Thoracic aorta (tissue), 2 donors: ENCODE measurements around the gene VPS13A. TPM values are rescaled to one million over a fixed set of nuclear protein-coding genes. Genes with fewer than 3 reads are reported as not detected.
A peak's percentile ranks its signal among the peaks of the same experiment; 100 is the strongest.

ENCODE experiments used
- ATAC-seq: fragments of 150-250 bp; one replicate; pipeline ENCODE4 v1.8.0; 2017; ENCODE audit warnings: low read depth; ENCODE audit not compliant: insufficient number of reproducible peaks, low FRiP score
- DNase-seq: peaks from one replicate; pipeline ENCODE4 v3.0.0-alpha.2; 2020; ENCODE audit warnings: low spot score
- H3K27ac ChIP-seq, 2 donors: fragments of 200-600 bp; sonication (generic); 1 replicate in 1 of 2; 2 replicates in 1 of 2; pipeline ENCODE4 v1.5.1; 2016; ENCODE audit warnings: mild to moderate bottlenecking in 2 of 2, moderate library complexity in 2 of 2
- H3K27me3 ChIP-seq: fragments of 200-600 bp; sonication (generic); replicated peaks from 2 replicates; pipeline ENCODE4 v1.6.0; 2016; ENCODE audit warnings: mild to moderate bottlenecking; ENCODE audit not compliant: insufficient read depth
- H3K36me3 ChIP-seq: fragments of 200-600 bp; sonication (generic); one replicate; pipeline ENCODE4 v1.5.1; 2016
- H3K4me1 ChIP-seq, 2 donors: fragments of 200-600 bp; sonication (generic); 1 replicate in 1 of 2; 2 replicates in 1 of 2; pipeline versions ENCODE4 v1.5.1 to v1.6.0; 2016; ENCODE audit warnings: low read depth in 2 of 2, mild to moderate bottlenecking in 1 of 2; ENCODE audit not compliant: control insufficient read depth in 1 of 2
- H3K4me3 ChIP-seq: fragments of 200-600 bp; sonication (generic); 2 replicates; pipeline ENCODE4 v1.5.1; 2016; ENCODE audit warnings: mild to moderate bottlenecking
- H3K9me3 ChIP-seq: fragments of 200-600 bp; sonication (generic); 2 replicates; pipeline ENCODE4 v1.5.1; 2016
- CTCF ChIP-seq: fragments of 200-600 bp; sonication (generic); IDR thresholded peaks from one replicate; pipeline ENCODE4 v1.5.1; 2019; ENCODE audit warnings: antibody characterized with exemption
- total RNA-seq, 2 donors: library from RNA; depleted of rRNA; stranded (reverse); fragments of >200 nt; gene quantifications; one replicate each; pipeline versions ENCODE4 v1.1.0 to v1.2.3, GENCODE V29; 2016

The VPS13A gene
- total RNA-seq, 2 donors from 2014 or later: 54.8 to 94.8 TPM

- Histone ChIP-seq H3K27me3 (no peaks in the 10 kb centered on the region), H3K27ac (no peak overlapping the region), H3K4me1 (peaks cover 0 to 4% of the 10 kb centered on the region in 2 donors), H3K9me3 (no peaks in the 10 kb centered on the region), H3K4me3 (no peak overlapping the region), H3K36me3 (no peaks in the 10 kb centered on the region)
- ATAC-seq: no peak
- TF ChIP-seq CTCF: no peak
- DNase-seq: no peak
These were observed 35.5 kb downstream of the VPS13A start for GRCh38 chr9:77212801-77213200.

GRCh38 chr9:77215874-77216273 lies 38.5 kb downstream of the VPS13A start:
- ATAC-seq (no peak), DNase-seq (no peak)
- H3K4me1 ChIP-seq: peaks cover 4 to 15% of the 10 kb centered on the region in 2 donors
- no peaks in the 10 kb centered on the region for H3K9me3 ChIP-seq
- H3K27ac ChIP-seq: no peak overlapping the region
- H3K4me3 ChIP-seq: no peak overlapping the region
- H3K27me3 ChIP-seq: no peaks in the 10 kb centered on the region
- H3K36me3 ChIP-seq: no peaks in the 10 kb centered on the region
- no peak for TF ChIP-seq CTCF

- Histone ChIP-seq H3K9me3 (no peaks in the 10 kb centered on the region), H3K36me3 (no peaks in the 10 kb centered on the region), H3K27me3 (no peaks in the 10 kb centered on the region), H3K4me3 (peak overlapping the region; percentile 24), H3K4me1 (peaks cover 4 to 15% of the 10 kb centered on the region in 2 donors), H3K27ac (peak overlapping the region; percentile 66 to 81)
- no peak for ATAC-seq
- no peak for DNase-seq
- TF ChIP-seq CTCF: no peak
These were observed 41.3 kb downstream of the VPS13A start for GRCh38 chr9:77218612-77219011.

- Histone ChIP-seq H3K4me3 (no peak overlapping the region), H3K27me3 (no peaks in the 10 kb centered on the region), H3K4me1 (peaks cover 4 to 15% of the 10 kb centered on the region in 2 donors), H3K36me3 (no peaks in the 10 kb centered on the region), H3K27ac (no peak overlapping the region), H3K9me3 (no peaks in the 10 kb centered on the region)
- no peak for ATAC-seq
- no peak for DNase-seq
- TF ChIP-seq CTCF: no peak
These were observed 44.1 kb downstream of the VPS13A start for GRCh38 chr9:77221431-77221830.

GRCh38 chr9:77224746-77225312 lies 47.5 kb downstream of the VPS13A start:
- ATAC-seq (no peak), DNase-seq (no peak)
- no peak for TF ChIP-seq CTCF
- Histone ChIP-seq H3K27me3 (no peaks in the 10 kb centered on the region), H3K4me3 (no peak overlapping the region), H3K4me1 (no peaks in the 10 kb centered on the region), H3K27ac (no peak overlapping the region), H3K36me3 (peaks cover 12% of the 10 kb centered on the region), H3K9me3 (no peaks in the 10 kb centered on the region)
